C4-2B (cell line): ENCODE data around the gene STK38L.

Experiments
- ZFX ChIP-seq: fragments of 450-650 bp; IDR thresholded peaks from 2 replicates; pipeline ENCODE4 v1.6.1; 2017
- TF ChIP-seq, protein P1 (sequence below): fragments of 450-650 bp; conservative IDR thresholded peaks from 2 replicates; pipeline ENCODE4 v1.5.1; 2017; ENCODE audit warnings: mild to moderate bottlenecking

GRCh38 chr12:27296674-27297073, 52.6 kb downstream of the STK38L start:
- TF ChIP-seq, protein P1, sequence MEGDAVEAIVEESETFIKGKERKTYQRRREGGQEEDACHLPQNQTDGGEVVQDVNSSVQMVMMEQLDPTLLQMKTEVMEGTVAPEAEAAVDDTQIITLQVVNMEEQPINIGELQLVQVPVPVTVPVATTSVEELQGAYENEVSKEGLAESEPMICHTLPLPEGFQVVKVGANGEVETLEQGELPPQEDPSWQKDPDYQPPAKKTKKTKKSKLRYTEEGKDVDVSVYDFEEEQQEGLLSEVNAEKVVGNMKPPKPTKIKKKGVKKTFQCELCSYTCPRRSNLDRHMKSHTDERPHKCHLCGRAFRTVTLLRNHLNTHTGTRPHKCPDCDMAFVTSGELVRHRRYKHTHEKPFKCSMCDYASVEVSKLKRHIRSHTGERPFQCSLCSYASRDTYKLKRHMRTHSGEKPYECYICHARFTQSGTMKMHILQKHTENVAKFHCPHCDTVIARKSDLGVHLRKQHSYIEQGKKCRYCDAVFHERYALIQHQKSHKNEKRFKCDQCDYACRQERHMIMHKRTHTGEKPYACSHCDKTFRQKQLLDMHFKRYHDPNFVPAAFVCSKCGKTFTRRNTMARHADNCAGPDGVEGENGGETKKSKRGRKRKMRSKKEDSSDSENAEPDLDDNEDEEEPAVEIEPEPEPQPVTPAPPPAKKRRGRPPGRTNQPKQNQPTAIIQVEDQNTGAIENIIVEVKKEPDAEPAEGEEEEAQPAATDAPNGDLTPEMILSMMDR = no peak
- no peak for TF ChIP-seq ZFX
